CD8-positive, alpha-beta memory T cell (primary cell): ENCODE results near the gene OR2B6. TPM values are rescaled to one million over a fixed set of nuclear protein-coding genes. Genes with fewer than 3 reads are reported as not detected.

Source experiments
- CTCF ChIA-PET: fragments of 350-600 bp; sonication (Branson Sonifier 250); formaldehyde crosslinking; loops from one replicate; lab custom pipeline; 2021; ENCODE audit warnings: antibody characterized with exemption; lab: Charles Lee
- POLR2A ChIA-PET: fragments of 350-600 bp; sonication (Branson Sonifier 250); formaldehyde crosslinking; loops from one replicate; lab custom pipeline; 2021; ENCODE audit warnings: antibody characterized with exemption; lab: Charles Lee
- DNase-seq, 5 donors: peaks; one replicate each; pipeline versions ENCODE4 v3.0.0 to v3.0.0-alpha.2; 2020 to 2022; ENCODE audit warnings: mixed read lengths in 1 of 5
- H3K27ac ChIP-seq: one replicate; pipeline ENCODE4 v1.7.0; 2013; ENCODE audit warnings: low read depth, mild to moderate bottlenecking, low read length, moderate library complexity
- H3K27me3 ChIP-seq: 2 replicates; pipeline ENCODE4 v1.7.0; 2013; ENCODE audit warnings: low read length, mild to moderate bottlenecking; ENCODE audit not compliant: insufficient read depth, poor library complexity, severe bottlenecking
- H3K36me3 ChIP-seq: 2 replicates; pipeline ENCODE4 v1.7.0; 2013; ENCODE audit warnings: mild to moderate bottlenecking, low read length, moderate library complexity; ENCODE audit not compliant: insufficient read depth
- H3K4me1 ChIP-seq: 2 replicates; pipeline ENCODE4 v1.7.0; 2013; ENCODE audit warnings: mild to moderate bottlenecking, low read length, moderate library complexity; ENCODE audit not compliant: insufficient read depth
- H3K4me3 ChIP-seq: 2 replicates; pipeline ENCODE4 v1.7.0; 2013; ENCODE audit warnings: mild to moderate bottlenecking, low read length
- H3K9me3 ChIP-seq: 2 replicates; pipeline ENCODE4 v1.7.0; 2013; ENCODE audit warnings: mild to moderate bottlenecking, low read length
- H3K27ac Mint-ChIP-seq, 8 donors: one replicate each; pipeline ENCODE4 v1.8.0; 2020 to 2021; ENCODE audit warnings: mixed read lengths in 8 of 8, mild to moderate bottlenecking in 6 of 8, inconsistent platforms in 3 of 8, moderate library complexity in 3 of 8
- H3K27me3 Mint-ChIP-seq, 2 donors: one replicate each; pipeline ENCODE4 v1.8.0; 2020 to 2021; ENCODE audit warnings: mixed read lengths in 2 of 2, mild to moderate bottlenecking in 1 of 2, moderate library complexity in 1 of 2
- H3K36me3 Mint-ChIP-seq, 3 donors: one replicate each; pipeline ENCODE4 v1.8.0; 2020 to 2021; ENCODE audit warnings: mixed read lengths in 3 of 3, inconsistent platforms in 1 of 3, mild to moderate bottlenecking in 1 of 3
- H3K4me1 Mint-ChIP-seq, 3 donors: one replicate each; pipeline ENCODE4 v1.8.0; 2020 to 2021; ENCODE audit warnings: mixed read lengths in 3 of 3, inconsistent platforms in 1 of 3, mild to moderate bottlenecking in 1 of 3
- H3K4me3 Mint-ChIP-seq, 7 donors: one replicate each; pipeline ENCODE4 v1.8.0; 2020 to 2021; ENCODE audit warnings: mixed read lengths in 7 of 7, mild to moderate bottlenecking in 6 of 7, moderate library complexity in 4 of 7, inconsistent platforms in 2 of 7
- H3K9me3 Mint-ChIP-seq, 5 donors: one replicate each; pipeline ENCODE4 v1.8.0; 2020 to 2022; ENCODE audit warnings: mixed read lengths in 5 of 5, mild to moderate bottlenecking in 3 of 5, moderate library complexity in 2 of 5, inconsistent platforms in 1 of 5
- polyA plus RNA-seq: library from polyadenylated mRNA; unstranded; fragments of 300-500 nt; fragmentation: Illumina TruSeq; gene quantifications from one replicate; pipeline ENCODE4 v1.2.3, GENCODE V29; 2021
- total RNA-seq, 2 experiments: library from RNA; stranded (reverse); gene quantifications; one replicate each; pipeline ENCODE4 v1.2.3, GENCODE V29; 2021

OR2B6 gene
- total and polyA plus RNA-seq, 3 experiments from 2014 or later: not detected

GRCh38 chr6:27970444-27970843 is 13.4 kb downstream of the OR2B6 start:
- H3K9me3 Mint-ChIP-seq: peaks cover 4 to 11% (median 9%) of the 10 kb centered on the region in 5 donors

GRCh38 chr6:27972750-27973149 is 15.7 kb downstream of the OR2B6 start:
- no peaks in the 10 kb centered on the region for H3K9me3 ChIP-seq
- H3K4me1 ChIP-seq: no peaks in the 10 kb centered on the region
- no peak overlapping the region for H3K4me3 ChIP-seq
- H3K36me3 ChIP-seq: no peaks in the 10 kb centered on the region
- DNase-seq: no peak
- H3K4me1 Mint-ChIP-seq: no peaks in the 10 kb centered on the region
- POLR2A ChIA-PET: no interaction called here
- peaks cover 4 to 11% (median 9%) of the 10 kb centered on the region in 5 donors for H3K9me3 Mint-ChIP-seq
- H3K27me3 Mint-ChIP-seq: peaks cover 14 to 60% of the 10 kb centered on the region in 2 donors
- H3K4me3 Mint-ChIP-seq: no peak overlapping the region
- no peak overlapping the region for H3K27ac ChIP-seq
- CTCF ChIA-PET: no interaction called here
- H3K36me3 Mint-ChIP-seq: peaks cover 0 to 3% (median 0%) of the 10 kb centered on the region in 3 donors
- no peak overlapping the region for H3K27ac Mint-ChIP-seq
- peaks cover under 1% of the 10 kb centered on the region for H3K27me3 ChIP-seq

More at GRCh38 chr6:27970444-27970843, 13.4 kb downstream of the OR2B6 start:
- no peaks in the 10 kb centered on the region for H3K4me1 Mint-ChIP-seq
- H3K27ac Mint-ChIP-seq: no peak overlapping the region
- CTCF ChIA-PET: no interaction called here
- peaks cover 16 to 62% of the 10 kb centered on the region in 2 donors for H3K27me3 Mint-ChIP-seq
- Histone ChIP-seq H3K4me3 (no peak overlapping the region), H3K27me3 (peaks cover 5% of the 10 kb centered on the region), H3K9me3 (no peaks in the 10 kb centered on the region), H3K4me1 (no peaks in the 10 kb centered on the region), H3K36me3 (no peaks in the 10 kb centered on the region), H3K27ac (no peak overlapping the region)
- no peak for DNase-seq
- POLR2A ChIA-PET: no interaction called here
- H3K4me3 Mint-ChIP-seq: no peak overlapping the region
- H3K36me3 Mint-ChIP-seq: peaks cover 0 to 3% (median 0%) of the 10 kb centered on the region in 3 donors

GRCh38 chr6:27977387-27977786 is 20.3 kb downstream of the OR2B6 start:
- Histone ChIP-seq H3K27ac (no peak overlapping the region), H3K27me3 (no peaks in the 10 kb centered on the region), H3K9me3 (no peaks in the 10 kb centered on the region), H3K4me1 (no peaks in the 10 kb centered on the region), H3K36me3 (no peaks in the 10 kb centered on the region), H3K4me3 (no peak overlapping the region)
- Mint-ChIP-seq H3K36me3 (no peaks in the 10 kb centered on the region), H3K4me1 (no peaks in the 10 kb centered on the region), H3K27me3 (peaks cover 17 to 64% of the 10 kb centered on the region in 2 donors), H3K4me3 (no peak overlapping the region), H3K9me3 (no peaks in the 10 kb centered on the region), H3K27ac (no peak overlapping the region)
- no peak for DNase-seq
- POLR2A ChIA-PET: no interaction called here
- CTCF ChIA-PET: no interaction called here

GRCh38 chr6:27978705-27979104 is 21.7 kb downstream of the OR2B6 start:
- Mint-ChIP-seq H3K27ac (no peak overlapping the region), H3K9me3 (no peaks in the 10 kb centered on the region), H3K4me1 (no peaks in the 10 kb centered on the region), H3K36me3 (no peaks in the 10 kb centered on the region), H3K27me3 (peaks cover 17 to 70% of the 10 kb centered on the region in 2 donors), H3K4me3 (no peak overlapping the region)
- no peak for DNase-seq
- POLR2A ChIA-PET: interaction anchor here (0.6 kb wide), 1 partner anchor 240 kb away, joined by 3 read pairs; no protein-coding TSS in a partner anchor
- H3K9me3 ChIP-seq: no peaks in the 10 kb centered on the region
- CTCF ChIA-PET: no interaction called here
- H3K4me1 ChIP-seq: no peaks in the 10 kb centered on the region
- no peak overlapping the region for H3K4me3 ChIP-seq
- no peaks in the 10 kb centered on the region for H3K36me3 ChIP-seq
- H3K27ac ChIP-seq: no peak overlapping the region
- no peaks in the 10 kb centered on the region for H3K27me3 ChIP-seq

- Histone ChIP-seq H3K9me3 (no peaks in the 10 kb centered on the region), H3K36me3 (no peaks in the 10 kb centered on the region), H3K4me3 (no peak overlapping the region), H3K27ac (no peak overlapping the region), H3K27me3 (peaks cover 7% of the 10 kb centered on the region), H3K4me1 (no peaks in the 10 kb centered on the region)
- Mint-ChIP-seq H3K4me1 (no peaks in the 10 kb centered on the region), H3K27ac (no peak overlapping the region), H3K4me3 (no peak overlapping the region), H3K27me3 (peaks cover 13 to 71% of the 10 kb centered on the region in 2 donors), H3K9me3 (no peaks in the 10 kb centered on the region), H3K36me3 (no peaks in the 10 kb centered on the region)
- DNase-seq: no peak
- POLR2A ChIA-PET: no interaction called here
- CTCF ChIA-PET: no interaction called here
Observed at GRCh38 chr6:27980111-27980510, 23.1 kb downstream of the OR2B6 start.

- H3K4me1 ChIP-seq: no peaks in the 10 kb centered on the region
- Mint-ChIP-seq H3K36me3 (no peaks in the 10 kb centered on the region), H3K9me3 (peaks cover 0 to 3% (median 0%) of the 10 kb centered on the region in 5 donors), H3K4me1 (no peaks in the 10 kb centered on the region), H3K4me3 (no peak overlapping the region), H3K27ac (no peak overlapping the region), H3K27me3 (peaks cover 9 to 64% of the 10 kb centered on the region in 2 donors)
- no peak overlapping the region for H3K27ac ChIP-seq
- ChIA-PET POLR2A (no interaction called here), CTCF (no interaction called here)
- no peaks in the 10 kb centered on the region for H3K9me3 ChIP-seq
- H3K36me3 ChIP-seq: no peaks in the 10 kb centered on the region
- no peak overlapping the region for H3K4me3 ChIP-seq
- peaks cover 11% of the 10 kb centered on the region for H3K27me3 ChIP-seq
- no peak for DNase-seq
Observed at GRCh38 chr6:27986928-27987725, 30.1 kb downstream of the OR2B6 start.

GRCh38 chr6:27994616-27995015 is 37.6 kb downstream of the OR2B6 start:
- peaks cover 16 to 81% of the 10 kb centered on the region in 2 donors for H3K27me3 Mint-ChIP-seq
- CTCF ChIA-PET: no interaction called here

GRCh38 chr6:28000351-28001045 is 43.5 kb downstream of the OR2B6 start:
- peaks cover 0 to 2% (median 0%) of the 10 kb centered on the region in 5 donors for H3K9me3 Mint-ChIP-seq
- no peaks in the 10 kb centered on the region for H3K4me1 Mint-ChIP-seq
- Histone ChIP-seq H3K36me3 (no peaks in the 10 kb centered on the region), H3K27ac (no peak overlapping the region), H3K27me3 (no peaks in the 10 kb centered on the region), H3K9me3 (no peaks in the 10 kb centered on the region), H3K4me1 (no peaks in the 10 kb centered on the region), H3K4me3 (no peak overlapping the region)
- DNase-seq: no peak
- POLR2A ChIA-PET: no interaction called here
- CTCF ChIA-PET: no interaction called here
- peaks cover 0 to 2% (median 0%) of the 10 kb centered on the region in 3 donors for H3K36me3 Mint-ChIP-seq
- no peak overlapping the region for H3K4me3 Mint-ChIP-seq
- peaks cover 23 to 69% of the 10 kb centered on the region in 2 donors for H3K27me3 Mint-ChIP-seq
- no peak overlapping the region for H3K27ac Mint-ChIP-seq

More at GRCh38 chr6:27994616-27995015, 37.6 kb downstream of the OR2B6 start:
- Histone ChIP-seq H3K27ac (no peak overlapping the region), H3K27me3 (peaks cover 3% of the 10 kb centered on the region), H3K36me3 (no peaks in the 10 kb centered on the region), H3K9me3 (no peaks in the 10 kb centered on the region), H3K4me1 (no peaks in the 10 kb centered on the region), H3K4me3 (no peak overlapping the region)
- H3K27ac Mint-ChIP-seq: no peak overlapping the region
- H3K36me3 Mint-ChIP-seq: no peaks in the 10 kb centered on the region
- H3K4me1 Mint-ChIP-seq: no peaks in the 10 kb centered on the region
- H3K4me3 Mint-ChIP-seq: no peak overlapping the region
- POLR2A ChIA-PET: no interaction called here
- no peaks in the 10 kb centered on the region for H3K9me3 Mint-ChIP-seq
- no peak for DNase-seq
